ENCODE measurements around the gene CPNE4. TPM values are rescaled to one million over a fixed set of nuclear protein-coding genes. Genes with fewer than 3 reads are reported as not detected.

CPNE4 gene
- total RNA-seq, 2 experiments from 2014 or later: not detected

DNA sequence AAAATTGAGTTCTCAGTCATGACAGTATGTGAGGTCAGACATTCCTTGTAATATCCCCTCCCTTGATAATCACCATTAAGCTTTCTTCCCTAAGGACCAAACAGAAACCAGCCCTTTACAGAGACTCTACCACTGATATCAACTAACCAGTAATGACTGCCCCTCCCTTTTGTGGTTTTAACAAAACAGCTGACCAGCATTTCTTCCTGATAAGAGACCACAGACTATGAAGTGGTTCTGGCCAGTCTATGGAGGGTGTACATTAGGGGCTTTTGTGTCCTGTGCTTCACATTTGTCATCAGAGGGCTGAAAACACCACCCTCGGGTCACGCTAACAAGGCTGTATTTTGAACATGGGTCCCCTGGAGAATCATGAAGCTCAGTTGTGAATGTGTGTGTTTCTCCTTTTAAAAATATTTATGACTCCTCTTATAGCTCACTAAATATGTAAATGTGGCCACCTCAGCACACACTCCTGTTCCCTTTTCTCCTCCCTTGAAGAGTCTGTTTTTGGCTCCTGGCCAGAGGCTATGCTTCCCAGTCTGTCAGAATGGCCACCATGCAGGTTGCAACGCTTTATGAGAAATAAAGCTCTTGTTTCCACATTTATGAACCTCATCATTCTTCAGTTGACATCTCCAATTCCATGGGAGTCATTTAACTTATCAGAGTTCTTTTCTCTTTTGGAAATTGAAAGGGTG is 239.3 kb downstream of the CPNE4 start:
- CTCF ChIA-PET: interaction anchor here (0.6 to 5.3 kb wide), 22 partner anchors 8 to 763 kb away, joined by 3 to 27 read pairs (median 4); partner anchors contain the start of gene CPNE4
- H3K9me3 Mint-ChIP-seq (ENCODE audit: low read depth): no peaks in the 10 kb centered on the region

DNA sequence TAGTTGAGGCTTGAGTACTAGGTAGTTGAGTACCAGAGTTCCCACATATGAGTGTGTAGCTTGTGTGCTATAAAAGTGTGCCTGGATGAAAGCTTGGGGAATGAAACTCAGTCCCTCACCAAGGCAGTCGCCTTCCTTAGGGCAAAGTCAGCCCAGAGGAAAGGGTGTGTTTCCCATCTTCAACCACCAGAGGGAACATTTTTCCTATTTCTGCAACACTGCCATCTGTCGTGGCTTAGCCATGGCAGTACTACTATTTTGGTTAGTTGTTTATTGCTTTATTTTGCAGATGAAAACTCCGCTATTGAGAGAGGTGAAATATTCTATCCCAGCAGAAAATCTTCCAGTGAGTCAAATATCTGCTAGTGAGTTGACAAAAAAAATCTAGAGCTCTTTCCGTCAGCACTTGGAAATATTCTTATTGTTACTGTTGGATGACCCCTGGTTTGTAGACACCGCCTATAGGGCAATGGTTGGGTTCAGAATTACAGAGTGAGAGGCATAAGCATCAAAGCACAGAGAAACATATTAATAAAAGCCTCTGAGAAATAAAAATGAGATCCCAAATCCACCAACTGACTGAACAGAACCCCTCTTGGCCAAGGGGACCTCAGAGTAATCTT is 239.9 kb downstream of the CPNE4 start:
- Mint-ChIP-seq H3K27me3 (peaks cover 4% of the 10 kb centered on the region), H3K9me3 (ENCODE audit: low read depth) (no peaks in the 10 kb centered on the region), H3K27ac (no peak overlapping the region), H3K4me1 (peaks cover 9% of the 10 kb centered on the region), H3K36me3 (ENCODE audit: low read depth) (no peaks in the 10 kb centered on the region), H3K4me3 (no peak overlapping the region)
- ChIA-PET POLR2A (no interaction called here), CTCF (interaction anchor here (0.6 to 5.3 kb wide), 19 partner anchors 9 to 762 kb away, joined by 3 to 27 read pairs (median 5); partner anchors contain the start of gene CPNE4)
- intact Hi-C loops (cut with DNase I, micrococcal nuclease): loop anchor here (1.0 to 10.0 kb wide), 6 partner anchors 234 to 763 kb away; no protein-coding TSS in a partner anchor
- ATAC-seq (peak; percentile 70), DNase-seq (peak; percentile 37)

More for the DNA sequence above, 239.3 kb downstream of the CPNE4 start:
- intact Hi-C loops (cut with DNase I, micrococcal nuclease): loop anchor here (5.0 to 10.0 kb wide), 3 partner anchors 387 to 763 kb away; no protein-coding TSS in a partner anchor
- ATAC-seq (no peak), DNase-seq (no peak)
- POLR2A ChIA-PET: no interaction called here
- Mint-ChIP-seq H3K27me3 (peaks cover 4% of the 10 kb centered on the region), H3K4me1 (peaks cover 9% of the 10 kb centered on the region), H3K27ac (no peak overlapping the region), H3K4me3 (no peak overlapping the region), H3K36me3 (ENCODE audit: low read depth) (no peaks in the 10 kb centered on the region)

DNA sequence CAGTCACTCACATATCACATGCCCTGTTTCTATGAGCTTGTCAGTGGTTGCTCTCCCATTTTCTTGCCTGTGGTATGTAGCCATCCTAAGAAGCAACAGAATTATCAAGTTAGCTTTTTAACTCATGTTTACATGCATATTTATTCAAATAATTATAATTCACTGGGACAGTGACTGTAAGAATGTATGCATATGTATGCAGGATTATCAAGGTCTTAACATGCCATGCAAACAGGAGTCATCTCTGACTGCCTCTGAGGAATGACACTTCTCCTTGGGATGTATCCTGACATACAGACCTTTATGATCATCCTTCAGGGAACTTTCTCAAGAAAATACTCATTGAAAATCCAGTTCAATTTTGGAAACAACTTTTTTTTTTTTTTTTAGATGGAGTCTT is 240.9 kb downstream of the CPNE4 start:
- DNase-seq (no peak), ATAC-seq (no peak)
- H3K36me3 Mint-ChIP-seq (ENCODE audit: low read depth): no peaks in the 10 kb centered on the region
- no peak overlapping the region for H3K4me3 Mint-ChIP-seq
- POLR2A ChIA-PET: no interaction called here
- peaks cover 7% of the 10 kb centered on the region for H3K27me3 Mint-ChIP-seq
- CTCF ChIA-PET: interaction anchor here (0.9 to 5.3 kb wide), 6 partner anchors 8 to 244 kb away, joined by 3 to 27 read pairs (median 6); no protein-coding TSS in a partner anchor
- intact Hi-C loops (cut with DNase I, micrococcal nuclease): loop anchor here (1.0 to 10.0 kb wide), 4 partner anchors 235 to 603 kb away; no protein-coding TSS in a partner anchor
- H3K9me3 Mint-ChIP-seq (ENCODE audit: low read depth): no peaks in the 10 kb centered on the region
- no peak overlapping the region for H3K27ac Mint-ChIP-seq
- peaks cover 9% of the 10 kb centered on the region for H3K4me1 Mint-ChIP-seq

DNA sequence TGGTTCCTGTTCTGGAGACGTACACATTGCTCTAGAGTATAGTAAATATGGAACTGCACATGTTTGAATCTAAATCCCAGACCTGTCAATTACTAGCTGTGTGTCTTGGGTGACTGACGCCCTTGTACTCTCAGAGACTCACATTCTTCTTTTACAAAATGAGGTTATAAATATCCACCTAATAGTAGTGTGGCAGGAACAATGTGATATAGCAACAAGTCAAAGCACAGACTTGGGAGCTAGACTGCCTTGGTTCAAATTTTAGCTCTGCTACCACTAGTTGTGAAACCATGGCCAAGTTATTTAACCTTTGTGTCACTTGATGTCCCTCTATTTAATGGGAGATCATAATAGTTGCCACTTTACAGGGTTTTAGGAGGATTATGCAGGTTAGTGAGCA is 245.6 kb downstream of the CPNE4 start:
- ChIA-PET CTCF (no interaction called here), POLR2A (no interaction called here)
- H3K27ac Mint-ChIP-seq: no peak overlapping the region
- H3K27me3 Mint-ChIP-seq: peaks cover 9% of the 10 kb centered on the region
- no peak overlapping the region for H3K4me3 Mint-ChIP-seq
- no peaks in the 10 kb centered on the region for H3K36me3 Mint-ChIP-seq (ENCODE audit: low read depth)
- intact Hi-C loops (cut with DNase I, micrococcal nuclease): no loop called here
- no peak for ATAC-seq
- H3K4me1 Mint-ChIP-seq: no peaks in the 10 kb centered on the region
- no peaks in the 10 kb centered on the region for H3K9me3 Mint-ChIP-seq (ENCODE audit: low read depth)
- no peak for DNase-seq

DNA sequence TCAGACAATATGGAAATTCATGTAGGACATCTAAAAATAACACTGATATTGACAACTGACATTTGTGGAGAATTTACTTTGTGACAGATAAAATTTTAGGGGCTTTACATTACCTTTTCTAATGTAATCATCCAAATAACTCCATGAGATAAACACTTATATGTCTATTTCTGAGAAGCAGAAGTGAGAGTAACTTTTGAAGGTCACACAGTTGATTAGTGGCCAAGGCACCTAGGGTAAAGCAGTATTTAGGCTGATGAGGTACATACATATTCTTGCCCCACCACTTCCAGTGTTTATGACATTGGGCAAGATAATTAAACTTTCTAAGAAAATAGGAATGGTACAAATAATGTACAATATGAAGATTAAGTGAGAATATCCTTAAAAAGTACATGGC is 248.4 kb downstream of the CPNE4 start:
- Mint-ChIP-seq H3K4me3 (no peak overlapping the region), H3K9me3 (ENCODE audit: low read depth) (no peaks in the 10 kb centered on the region), H3K36me3 (ENCODE audit: low read depth) (no peaks in the 10 kb centered on the region), H3K27ac (no peak overlapping the region), H3K27me3 (peaks cover 9% of the 10 kb centered on the region), H3K4me1 (no peaks in the 10 kb centered on the region)
- no peak for DNase-seq
- ChIA-PET CTCF (interaction anchor here (1.8 kb wide), 1 partner anchor 8 kb away, joined by 6 read pairs; no protein-coding TSS in a partner anchor), POLR2A (no interaction called here)
- ATAC-seq: no peak
- intact Hi-C loops (cut with DNase I, micrococcal nuclease): no loop called here

DNA sequence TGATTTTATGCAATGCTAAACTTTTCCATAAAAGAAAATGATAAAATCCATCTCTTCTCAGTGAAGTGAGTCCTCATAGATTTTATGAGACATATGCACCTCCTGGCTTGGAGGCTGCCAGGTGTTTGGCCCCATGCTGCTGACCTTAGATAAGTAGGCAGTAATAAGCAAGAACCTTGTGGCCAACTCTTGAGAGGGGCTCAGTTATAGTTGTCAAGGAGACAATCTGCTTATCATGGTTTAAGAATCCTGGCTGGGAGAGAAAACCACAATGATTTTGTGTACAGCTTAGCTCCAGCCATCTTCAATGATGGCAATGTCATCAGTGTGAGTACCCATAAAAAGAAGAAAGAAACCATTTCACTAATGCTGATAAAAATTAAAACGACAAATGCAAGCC is 252.1 kb downstream of the CPNE4 start:
- H3K4me3 Mint-ChIP-seq: no peak overlapping the region
- intact Hi-C loops (cut with DNase I, micrococcal nuclease): no loop called here
- H3K27ac Mint-ChIP-seq: no peak overlapping the region
- H3K27me3 Mint-ChIP-seq: peaks cover 15% of the 10 kb centered on the region
- ATAC-seq (no peak), DNase-seq (no peak)
- no peaks in the 10 kb centered on the region for H3K4me1 Mint-ChIP-seq
- CTCF ChIA-PET: interaction anchor here (0.7 kb wide), 1 partner anchor 445 kb away, joined by 3 read pairs; no protein-coding TSS in a partner anchor
- H3K9me3 Mint-ChIP-seq (ENCODE audit: low read depth): peaks cover 3% of the 10 kb centered on the region
- no peaks in the 10 kb centered on the region for H3K36me3 Mint-ChIP-seq (ENCODE audit: low read depth)
- POLR2A ChIA-PET: no interaction called here

DNA sequence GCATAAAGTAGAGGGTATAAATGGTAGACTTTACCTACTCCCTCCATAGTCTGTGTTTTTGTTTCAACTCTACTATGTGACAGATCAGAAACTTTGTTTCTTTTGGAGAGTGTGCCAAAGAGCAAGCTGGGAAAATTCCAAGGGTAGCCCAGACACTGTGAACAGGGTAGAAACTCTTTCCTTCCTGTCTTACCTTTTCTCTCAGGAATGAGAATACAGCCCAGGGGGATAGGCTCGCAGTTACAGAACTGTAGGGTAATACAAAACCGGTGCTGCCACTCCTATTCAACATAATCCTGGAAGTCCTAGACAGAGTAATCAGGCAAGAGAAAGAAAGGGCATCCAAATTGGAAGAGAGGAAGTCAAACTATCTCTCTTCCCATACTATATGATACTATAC is 256.3 kb downstream of the CPNE4 start:
- Mint-ChIP-seq H3K27ac (no peak overlapping the region), H3K27me3 (peaks cover 12% of the 10 kb centered on the region), H3K4me1 (no peaks in the 10 kb centered on the region), H3K9me3 (ENCODE audit: low read depth) (peaks cover 5% of the 10 kb centered on the region), H3K36me3 (ENCODE audit: low read depth) (no peaks in the 10 kb centered on the region), H3K4me3 (no peak overlapping the region)
- ChIA-PET POLR2A (no interaction called here), CTCF (no interaction called here)
- DNase-seq (no peak), ATAC-seq (no peak)
- intact Hi-C loops (cut with DNase I, micrococcal nuclease): no loop called here

DNA sequence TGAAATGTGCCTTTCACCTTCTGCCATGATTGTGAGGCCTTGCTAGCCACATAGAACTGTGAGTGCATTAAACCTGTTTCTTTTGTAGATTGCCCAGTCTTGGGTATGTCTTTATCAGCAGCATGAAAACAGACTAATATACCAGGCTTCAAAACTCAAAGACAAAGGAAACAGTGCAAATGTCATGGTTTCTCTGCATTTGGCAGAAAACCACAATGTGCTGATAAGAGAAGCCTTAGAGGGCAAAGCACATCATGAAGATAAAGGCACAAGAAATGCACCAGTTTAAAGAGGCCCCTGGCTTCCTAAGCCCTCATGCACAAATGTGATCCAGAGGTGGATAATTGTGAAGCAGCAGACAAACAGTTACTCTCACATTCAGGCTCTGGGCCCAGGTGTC is 259.2 kb downstream of the CPNE4 start:
- Mint-ChIP-seq H3K27ac (no peak overlapping the region), H3K9me3 (ENCODE audit: low read depth) (peaks cover 5% of the 10 kb centered on the region), H3K27me3 (peaks cover 17% of the 10 kb centered on the region), H3K4me1 (no peaks in the 10 kb centered on the region), H3K36me3 (ENCODE audit: low read depth) (no peaks in the 10 kb centered on the region), H3K4me3 (no peak overlapping the region)
- ATAC-seq (no peak), DNase-seq (no peak)
- CTCF ChIA-PET: no interaction called here
- POLR2A ChIA-PET: no interaction called here
- intact Hi-C loops (cut with DNase I, micrococcal nuclease): no loop called here

DNA sequence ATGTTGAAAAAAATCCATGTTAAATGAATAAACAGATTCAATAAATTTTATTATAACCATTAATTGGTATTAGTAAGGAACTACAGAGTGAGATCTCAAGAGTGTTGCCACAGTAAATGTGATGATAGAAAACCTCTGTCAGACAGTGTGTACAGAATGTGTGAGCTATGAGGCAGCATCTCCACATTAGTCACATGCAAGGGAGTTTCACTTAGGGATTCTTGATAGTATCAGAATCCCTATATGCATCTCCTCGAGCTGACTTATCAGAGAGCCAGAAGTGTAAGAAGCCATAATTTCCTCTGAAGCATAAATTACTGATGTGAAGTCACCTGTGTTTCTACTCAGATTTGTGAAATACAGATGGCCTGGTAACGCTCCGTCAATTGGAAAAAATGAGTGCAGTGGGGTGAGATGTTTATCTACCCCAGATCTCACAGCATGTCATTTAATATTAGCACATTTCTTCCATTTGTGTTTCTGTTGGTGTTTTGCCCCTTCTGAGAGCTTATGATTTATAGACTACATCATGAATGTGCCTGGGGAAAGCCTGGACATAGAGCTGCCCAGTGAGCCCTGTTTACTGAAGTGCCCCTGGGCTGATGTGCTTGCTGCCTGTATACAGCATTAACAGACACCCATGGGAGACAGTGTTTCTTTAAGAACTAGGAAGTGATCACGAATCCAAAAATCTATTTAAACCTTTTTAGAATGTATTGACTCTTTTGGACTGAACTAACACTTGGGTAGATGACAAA is 262.4 kb downstream of the CPNE4 start:
- intact Hi-C loops (cut with DNase I, micrococcal nuclease): no loop called here
- DNase-seq (no peak), ATAC-seq (peak; percentile 65)
- Mint-ChIP-seq H3K27me3 (peaks cover 10% of the 10 kb centered on the region), H3K4me3 (no peak overlapping the region), H3K9me3 (ENCODE audit: low read depth) (peaks cover 1% of the 10 kb centered on the region), H3K36me3 (ENCODE audit: low read depth) (no peaks in the 10 kb centered on the region), H3K4me1 (no peaks in the 10 kb centered on the region), H3K27ac (no peak overlapping the region)
- ChIA-PET CTCF (no interaction called here), POLR2A (no interaction called here)

DNA sequence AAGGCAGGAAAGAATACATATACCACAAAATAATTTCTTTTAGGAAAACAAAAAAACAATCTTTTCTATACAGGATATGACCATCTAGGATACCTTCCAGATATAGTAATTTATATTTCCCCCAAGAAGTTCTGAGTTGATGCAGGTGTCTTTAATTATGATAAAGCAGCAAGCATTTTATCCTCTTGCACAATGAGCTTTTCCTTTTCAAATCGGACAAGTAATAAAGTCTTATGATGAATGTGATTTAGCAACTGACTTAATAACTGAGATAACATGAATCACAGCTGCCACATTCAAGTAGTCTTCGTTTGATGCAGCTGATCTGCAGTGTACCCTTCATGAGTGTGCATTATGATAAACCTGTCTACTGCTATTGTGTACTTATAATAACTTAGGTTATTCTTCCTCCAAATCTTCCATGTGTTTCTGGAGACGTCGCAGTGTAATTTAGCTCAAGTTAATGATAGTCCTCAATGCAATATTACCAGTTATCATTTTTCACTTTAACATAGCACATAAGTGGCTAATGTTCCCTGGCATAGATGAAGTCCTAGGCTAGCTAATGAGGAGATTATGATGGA is 271.7 kb downstream of the CPNE4 start:
- intact Hi-C loops (cut with DNase I, micrococcal nuclease): no loop called here
- no peak for ATAC-seq
- H3K4me3 Mint-ChIP-seq: no peak overlapping the region
- H3K27ac Mint-ChIP-seq: no peak overlapping the region
- no peaks in the 10 kb centered on the region for H3K4me1 Mint-ChIP-seq
- ChIA-PET CTCF (no interaction called here), POLR2A (no interaction called here)
- DNase-seq: no peak
- H3K9me3 Mint-ChIP-seq (ENCODE audit: low read depth): no peaks in the 10 kb centered on the region
- no peaks in the 10 kb centered on the region for H3K36me3 Mint-ChIP-seq (ENCODE audit: low read depth)
- H3K27me3 Mint-ChIP-seq: peaks cover 26% of the 10 kb centered on the region

DNA sequence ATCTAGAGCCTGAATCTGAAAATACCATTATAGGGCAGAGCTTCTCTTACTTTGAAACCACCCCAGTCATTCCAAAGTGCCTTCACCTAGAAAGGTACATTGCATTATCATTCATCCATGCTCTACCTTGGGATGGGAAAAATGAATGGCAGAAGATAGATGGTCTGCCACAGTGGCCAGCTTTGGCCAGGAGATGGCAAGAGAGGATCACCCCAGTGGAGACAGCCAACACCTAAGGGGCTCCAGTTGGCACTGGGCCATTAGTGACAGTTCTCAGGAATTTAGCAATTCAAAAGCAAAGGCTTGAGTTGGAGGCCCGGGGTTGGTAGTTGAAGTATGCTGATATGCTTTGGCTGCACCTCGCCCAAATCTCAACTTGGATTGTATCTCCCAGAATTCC is 278.4 kb downstream of the CPNE4 start:
- intact Hi-C loops (cut with DNase I, micrococcal nuclease): no loop called here
- Mint-ChIP-seq H3K9me3 (ENCODE audit: low read depth) (no peaks in the 10 kb centered on the region), H3K4me3 (no peak overlapping the region), H3K36me3 (ENCODE audit: low read depth) (no peaks in the 10 kb centered on the region), H3K27ac (no peak overlapping the region), H3K27me3 (peaks cover 24% of the 10 kb centered on the region), H3K4me1 (no peaks in the 10 kb centered on the region)
- ATAC-seq: no peak
- ChIA-PET CTCF (no interaction called here), POLR2A (no interaction called here)
- DNase-seq: no peak

Data from activated CD4-positive, alpha-beta T cell treated with anti-CD3 and anti-CD28 coated beads for 36 hours (primary cell).